HepG2 (cell line): Measurements from ENCODE around the gene ZP2. TPM values are rescaled to one million over a fixed set of nuclear protein-coding genes. Genes with fewer than 3 reads are reported as not detected.

Source experiments
- ATAC-seq: fragments of 200-7000 bp; cut with Tn5 transposase; 3 replicates; pipeline ENCODE4 v1.9.1; 2020; ENCODE audit warnings: mild to moderate bottlenecking, moderate library complexity
- BruUV-seq: library from RNA; stranded (reverse); fragments of 400-500 nt; replicated peaks from 2 replicates; lab custom pipeline; 2021; lab: Mats Ljungman, UMichigan
- CTCF ChIA-PET: fragments of 300-600 bp; formaldehyde crosslinking; extraction: SDS; loops from one replicate; lab custom pipeline; 2021; ENCODE audit warnings: low total read pairs, inconsistent platforms, low intra/inter-chr PET ratio; lab: Yijun Ruan, JAX
- POLR2A ChIA-PET: fragments of 350-600 bp; sonication (Branson Sonifier 250); formaldehyde crosslinking; loops from one replicate; lab custom pipeline; 2020; ENCODE audit warnings: antibody characterized with exemption, inconsistent platforms; lab: Yijun Ruan, JAX
- DNase-seq: peaks from one replicate; pipeline ENCODE4 v3.0.0-alpha.2; 2015; ENCODE audit warnings: low spot score
- FAIRE-seq: peaks from 3 replicates; lab custom pipeline; 2011; peaks lifted over from hg19 to GRCh38; lab: Jason Lieb, UNC
- H2AFZ ChIP-seq: one replicate; pipeline ENCODE4 v1.6.1; 2011; ENCODE audit warnings: low read length, inconsistent platforms
- H3K27ac ChIP-seq: fragments of 300-600 bp; 3 replicates; pipeline ENCODE4 v1.8.0; 2011; ENCODE audit warnings: mixed run types, mild to moderate bottlenecking, mixed read lengths, low read length, inconsistent platforms; ENCODE audit not compliant: insufficient read depth; ENCODE audit errors: extremely low read length
- H3K27me3 ChIP-seq, 2 experiments: fragments of 200-600 bp in 1 of 2; 2 replicates in 1 of 2; 3 replicates in 1 of 2; pipeline versions ENCODE4 v1.6.0 to v1.8.0; 2011; ENCODE audit warnings: low read length in 2 of 2, mild to moderate bottlenecking in 2 of 2, moderate library complexity in 2 of 2, inconsistent platforms in 1 of 2; ENCODE audit not compliant: insufficient read depth in 2 of 2, control insufficient read depth in 1 of 2
- H3K36me3 ChIP-seq, 2 experiments: fragments of 200-600 bp in 1 of 2; replicated peaks in 1 of 2; 2 replicates in 1 of 2; 3 replicates in 1 of 2; pipeline versions ENCODE4 v1.5.1 to v1.8.0; 2011; ENCODE audit warnings: low read length in 2 of 2, inconsistent platforms in 1 of 2; ENCODE audit not compliant: insufficient read depth in 2 of 2, control insufficient read depth in 1 of 2
- H3K4me1 ChIP-seq: 2 replicates; pipeline ENCODE4 v1.5.1; 2012; ENCODE audit warnings: low read length, inconsistent platforms; ENCODE audit not compliant: insufficient read depth
- H3K4me2 ChIP-seq: 2 replicates; pipeline ENCODE4 v1.6.0; 2011; ENCODE audit warnings: low read depth, low read length, inconsistent platforms
- H3K4me3 ChIP-seq, 3 experiments: fragments of 200-600 bp in 1 of 3; sonication (generic), shearing (Covaris generic) in 1 of 3; replicated peaks in 1 of 3; 2 replicates each; pipeline ENCODE4 v1.5.1; 2011 to 2016; ENCODE audit warnings: low read length in 3 of 3, inconsistent platforms in 2 of 3, low read depth in 2 of 3, mild to moderate bottlenecking in 2 of 3, control low read depth in 1 of 3, mixed read lengths in 1 of 3; ENCODE audit not compliant: insufficient read depth in 1 of 3
- H3K79me2 ChIP-seq: one replicate; pipeline ENCODE4 v1.6.1; 2011; ENCODE audit warnings: low read length, inconsistent platforms; ENCODE audit not compliant: insufficient read depth
- H3K9ac ChIP-seq: 2 replicates; pipeline ENCODE4 v1.6.0; 2011; ENCODE audit warnings: mild to moderate bottlenecking, low read depth, low read length, inconsistent platforms; ENCODE audit not compliant: insufficient read depth
- H3K9me3 ChIP-seq: 2 replicates; pipeline ENCODE4 v1.5.1; 2012; ENCODE audit warnings: mild to moderate bottlenecking, low read length
- H4K20me1 ChIP-seq: 2 replicates; pipeline ENCODE4 v1.6.0; 2011; ENCODE audit warnings: inconsistent platforms, mild to moderate bottlenecking, low read length, moderate library complexity; ENCODE audit not compliant: insufficient read depth
- HOXA5 ChIP-seq: sonication (generic); formaldehyde crosslinking; IDR thresholded peaks from 2 replicates; pipeline ENCODE4 v1.4.0; 2020; ENCODE audit warnings: missing genetic modification reagents
- KLF13 ChIP-seq: sonication (generic); formaldehyde crosslinking; IDR thresholded peaks from 2 replicates; pipeline ENCODE4 v1.4.0; 2020; ENCODE audit warnings: mild to moderate bottlenecking, missing genetic modification reagents
- ZNF225 ChIP-seq: sonication (generic); formaldehyde crosslinking; IDR thresholded peaks from 2 replicates; pipeline ENCODE4 v1.4.0; 2020; ENCODE audit warnings: mild to moderate bottlenecking, missing genetic modification reagents
- ZNF33A ChIP-seq: sonication (generic); formaldehyde crosslinking; IDR thresholded peaks from 2 replicates; pipeline ENCODE4 v1.5.1; 2020; ENCODE audit warnings: missing genetic modification reagents, mild to moderate bottlenecking, moderate library complexity, borderline replicate concordance
- ZNF530 ChIP-seq: sonication (generic); formaldehyde crosslinking; IDR thresholded peaks from 2 replicates; pipeline ENCODE4 v1.5.0; 2020; ENCODE audit warnings: low read depth, mild to moderate bottlenecking, missing genetic modification reagents
- ZNF543 ChIP-seq: sonication (generic); formaldehyde crosslinking; IDR thresholded peaks from 2 replicates; pipeline ENCODE4 v1.4.0; 2020; ENCODE audit warnings: mild to moderate bottlenecking, missing genetic modification reagents
- ZNF816 ChIP-seq: sonication (generic); formaldehyde crosslinking; IDR thresholded peaks from 2 replicates; pipeline ENCODE4 v1.8.0; 2022; ENCODE audit warnings: missing genetic modification reagents, mild to moderate bottlenecking, borderline replicate concordance
- WGBS: methylation state at CpG from one replicate; pipeline ENCODE4 v1.1.6; 2017; ENCODE audit warnings: low lambda C conversion rate; 5-methylcytosine and 5-hydroxymethylcytosine counted together
- in situ Hi-C: cut with HindIII; loops from 2 replicates; pipeline ENCODE4 v1.10.0; 2017; ENCODE audit warnings: low pct_unique_long_range_greater_than_20kb; ENCODE audit not compliant: extremely low pct_ligation_motif_present
- intact Hi-C: fragments of 100-400 bp; cut with micrococcal nuclease; formaldehyde crosslinking; loops from one replicate; pipeline ENCODE4 v1.10.0; 2022; ENCODE audit not compliant: unreplicated experiment
- polyA plus RNA-seq, 8 experiments: library from polyadenylated mRNA; depleted of rRNA in 3 of 8; stranded (reverse) in 7 of 8; unstranded in 1 of 8; fragments of >200 nt; fragmentation: Illumina TruSeq in 4 of 8; extraction: Trizol in 4 of 8; gene quantifications; 2 replicates each; pipeline versions ENCODE4 v1.2.1 to v1.2.3, GENCODE V29; 2011 to 2016; ENCODE audit warnings: low read depth in 4 of 8, missing spikeins in 1 of 8, mixed read lengths in 1 of 8; ENCODE audit not compliant: insufficient read depth in 1 of 8
- total RNA-seq, 5 experiments: library from RNA; depleted of rRNA; stranded (reverse); fragments of >200 nt; fragmentation: Illumina TruSeq; extraction: Trizol; gene quantifications; 2 replicates each; pipeline ENCODE4 v1.2.3, GENCODE V29; 2016; ENCODE audit warnings: low read depth in 1 of 5
- TF ChIP-seq, protein P1 (sequence below), 2 experiments: sonication (generic) in 1 of 2; formaldehyde crosslinking in 1 of 2; IDR thresholded peaks; 2 replicates each; pipeline versions ENCODE4 v1.4.0 to v1.6.1; 2016 to 2020; ENCODE audit warnings: borderline replicate concordance in 1 of 2, low read depth in 1 of 2, mild to moderate bottlenecking in 1 of 2, missing genetic modification reagents in 1 of 2

The ZP2 gene
- total and polyA plus RNA-seq, 2 of the 13 experiments (the other 11 are each of a cell fraction or from before 2014, with no cell fraction given), result not detected

- ChIA-PET POLR2A (no interaction called here), CTCF (no interaction called here)
- TF ChIP-seq HOXA5 (CRISPR knock-in tag) (no peak), KLF13 (CRISPR knock-in tag) (no peak), ZNF816 (CRISPR knock-in tag) (no peak), ZNF530 (peak; percentile 92; the same call in 1 of the 2 replicates), ZNF225 (CRISPR knock-in tag) (no peak), ZNF543 (no peak), ZNF33A (CRISPR knock-in tag) (no peak)
- TF ChIP-seq, protein P1, sequence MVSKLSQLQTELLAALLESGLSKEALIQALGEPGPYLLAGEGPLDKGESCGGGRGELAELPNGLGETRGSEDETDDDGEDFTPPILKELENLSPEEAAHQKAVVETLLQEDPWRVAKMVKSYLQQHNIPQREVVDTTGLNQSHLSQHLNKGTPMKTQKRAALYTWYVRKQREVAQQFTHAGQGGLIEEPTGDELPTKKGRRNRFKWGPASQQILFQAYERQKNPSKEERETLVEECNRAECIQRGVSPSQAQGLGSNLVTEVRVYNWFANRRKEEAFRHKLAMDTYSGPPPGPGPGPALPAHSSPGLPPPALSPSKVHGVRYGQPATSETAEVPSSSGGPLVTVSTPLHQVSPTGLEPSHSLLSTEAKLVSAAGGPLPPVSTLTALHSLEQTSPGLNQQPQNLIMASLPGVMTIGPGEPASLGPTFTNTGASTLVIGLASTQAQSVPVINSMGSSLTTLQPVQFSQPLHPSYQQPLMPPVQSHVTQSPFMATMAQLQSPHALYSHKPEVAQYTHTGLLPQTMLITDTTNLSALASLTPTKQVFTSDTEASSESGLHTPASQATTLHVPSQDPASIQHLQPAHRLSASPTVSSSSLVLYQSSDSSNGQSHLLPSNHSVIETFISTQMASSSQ (IDR thresholded peaks at IDR 0.05; ENCODE audit: low read depth), result no peak
- TF ChIP-seq, protein P1 (CRISPR knock-in tag; IDR thresholded peaks at IDR 0.05; ENCODE audit: borderline replicate concordance), result no peak
- intact Hi-C loops (no loop called here), in situ Hi-C loops (no loop called here)
- no peak overlapping the region for H3K4me2 ChIP-seq
- ATAC-seq (no peak), DNase-seq (no peak), FAIRE-seq (no peak)
- no peak overlapping the region for H3K9ac ChIP-seq
- H3K27me3 ChIP-seq, result no peaks in the 10 kb centered on the region
- 29% methylated on average over 3 of the region's 3 CpGs for whole genome bisulfite sequencing
- no peak overlapping the region for H3K27ac ChIP-seq
- no TSS peak for BruUV-seq
- H4K20me1 ChIP-seq, result no peaks in the 10 kb centered on the region
- H3K9me3 ChIP-seq, result no peaks in the 10 kb centered on the region
- H3K4me3 ChIP-seq, result no peak overlapping the region
- 0 out of 5 replicates have a peak, but pooled peaks cover 0 to under 1% of the 10 kb centered on the region in 2 experiments for H3K36me3 ChIP-seq
- H3K79me2 ChIP-seq, result no peaks in the 10 kb centered on the region
- H2AFZ ChIP-seq, result no peak overlapping the region
- H3K4me1 ChIP-seq, result peaks cover 45% of the 10 kb centered on the region
These were observed 27.4 kb downstream of the ZP2 start for GRCh38 chr16:21183995-21184394.
